Dermis lymphatic vessel endothelial cell (primary cell): ENCODE data around the gene TMEM200A. TPM values are rescaled to one million over a fixed set of nuclear protein-coding genes. Genes with fewer than 3 reads are reported as not detected.

Experiments used
- total RNA-seq: library from RNA; depleted of rRNA; stranded (reverse); fragments of >200 nt; gene quantifications from 2 replicates; pipeline ENCODE4 v1.2.1, GENCODE V29; 2014

Gene TMEM200A
- 0.43 and 1.0 TPM in 2 replicates for total RNA-seq

GRCh38 chr6:130365166-130366106, at the start of gene TMEM200A:
TSS of gene TMEM200A (plus strand) at chr6:130366017. CDS start at chr6:130440423, 74,406 bp downstream.

Other genes with a start within 250 kb of the TMEM200A start
- not detected in 2 replicates for gene SAMD3, start 143.1 kb upstream of the TMEM200A start, total RNA-seq